Measurements from ENCODE around the gene ACSL4.

ACSL4 gene

GRCh38 chrX:109710181-109710580 is 22.9 kb downstream of the ACSL4 start:
- no peaks in the 10 kb centered on the region; the same call in 1 of the 2 replicates for H3K36me3 ChIP-seq (ENCODE audit: control insufficient read depth, insufficient read depth, low read length)
- no peak overlapping the region for H3K4me3 ChIP-seq (replicated peaks; ENCODE audit: low read depth, low read length)
- no peak for TF ChIP-seq CTCF (IDR thresholded peaks at IDR 0.05; ENCODE audit: insufficient read depth, low read length, poor library complexity, severe bottlenecking)
- no peak for DNase-seq (ENCODE audit: extremely low read depth, insufficient read length)
- no peaks in the 10 kb centered on the region for H3K27me3 ChIP-seq (replicated peaks; ENCODE audit: control insufficient read depth, insufficient read depth, low read length)

DNA sequence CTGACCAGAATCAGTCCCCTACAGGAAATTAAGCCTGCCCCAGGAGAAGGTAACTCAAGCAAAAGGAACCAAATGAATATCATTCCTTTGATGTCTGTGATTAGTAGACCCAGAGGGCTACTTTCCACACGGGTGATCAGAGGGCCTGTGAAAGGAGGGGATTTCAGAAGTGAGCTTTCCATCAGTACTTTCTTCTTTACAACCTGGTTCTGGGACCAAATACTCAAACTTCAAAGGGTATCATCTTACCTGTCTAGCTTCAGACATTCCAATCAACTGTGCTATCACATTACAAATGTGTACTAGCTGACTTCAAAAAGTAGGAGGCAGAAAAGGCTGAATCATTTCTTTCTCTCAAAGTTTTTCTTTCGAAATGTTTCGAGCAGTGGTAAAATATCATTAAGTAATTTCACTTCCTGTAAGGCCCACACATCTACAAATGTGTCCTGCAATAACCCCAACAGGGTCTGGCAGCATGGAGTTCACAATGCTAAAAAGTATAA is 23.9 kb downstream of the ACSL4 start:
- DNase-seq (ENCODE audit: extremely low read depth, insufficient read length) = peak; percentile 53
- no peak for TF ChIP-seq CTCF (IDR thresholded peaks at IDR 0.05; ENCODE audit: insufficient read depth, low read length, poor library complexity, severe bottlenecking)
- H3K36me3 ChIP-seq (ENCODE audit: control insufficient read depth, insufficient read depth, low read length) = no peaks in the 10 kb centered on the region; the same call in 1 of the 2 replicates
- H3K4me3 ChIP-seq (replicated peaks; ENCODE audit: low read depth, low read length) = no peak overlapping the region
- H3K27me3 ChIP-seq (replicated peaks; ENCODE audit: control insufficient read depth, insufficient read depth, low read length) = no peaks in the 10 kb centered on the region

GRCh38 chrX:109707720-109708119 is 25.3 kb downstream of the ACSL4 start:
- no peaks in the 10 kb centered on the region for H3K27me3 ChIP-seq (replicated peaks; ENCODE audit: control insufficient read depth, insufficient read depth, low read length)
- no peak for TF ChIP-seq CTCF (IDR thresholded peaks at IDR 0.05; ENCODE audit: insufficient read depth, low read length, poor library complexity, severe bottlenecking)
- no peaks in the 10 kb centered on the region; the same call in 1 of the 2 replicates for H3K36me3 ChIP-seq (ENCODE audit: control insufficient read depth, insufficient read depth, low read length)
- H3K4me3 ChIP-seq (replicated peaks; ENCODE audit: low read depth, low read length) = no peak overlapping the region
- no peak for DNase-seq (ENCODE audit: extremely low read depth, insufficient read length)

DNA sequence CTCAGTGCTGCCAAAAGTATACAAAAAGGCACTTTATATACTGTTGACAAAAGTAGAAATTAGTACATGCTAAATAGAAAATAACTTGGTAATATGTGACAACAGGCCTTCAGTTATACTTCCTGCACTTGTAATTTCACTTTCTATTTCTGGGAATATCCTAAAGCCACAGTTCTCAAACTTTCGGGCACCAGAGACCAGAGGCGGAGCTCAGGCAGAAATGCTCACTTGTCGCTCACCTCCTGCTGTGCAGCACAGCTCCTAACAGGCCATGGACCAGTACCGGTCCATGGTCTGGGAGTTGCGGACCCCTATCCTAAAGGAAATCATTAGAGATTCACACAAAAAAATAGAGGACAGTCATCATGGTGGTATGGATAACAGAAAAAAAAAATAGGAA is 25.7 kb downstream of the ACSL4 start:
- H3K36me3 ChIP-seq (ENCODE audit: control insufficient read depth, insufficient read depth, low read length) = no peaks in the 10 kb centered on the region
- no peaks in the 10 kb centered on the region for H3K27me3 ChIP-seq (replicated peaks; ENCODE audit: control insufficient read depth, insufficient read depth, low read length)
- H3K4me3 ChIP-seq (replicated peaks; ENCODE audit: low read depth, low read length) = no peak overlapping the region; the same call in 1 of the 2 replicates
- no peak for DNase-seq (ENCODE audit: extremely low read depth, insufficient read length)
- TF ChIP-seq CTCF (IDR thresholded peaks at IDR 0.05; ENCODE audit: insufficient read depth, low read length, poor library complexity, severe bottlenecking) = no peak

GRCh38 chrX:109704563-109704962 is 28.5 kb downstream of the ACSL4 start:
- TF ChIP-seq CTCF (IDR thresholded peaks at IDR 0.05; ENCODE audit: insufficient read depth, low read length, poor library complexity, severe bottlenecking) = no peak

DNA sequence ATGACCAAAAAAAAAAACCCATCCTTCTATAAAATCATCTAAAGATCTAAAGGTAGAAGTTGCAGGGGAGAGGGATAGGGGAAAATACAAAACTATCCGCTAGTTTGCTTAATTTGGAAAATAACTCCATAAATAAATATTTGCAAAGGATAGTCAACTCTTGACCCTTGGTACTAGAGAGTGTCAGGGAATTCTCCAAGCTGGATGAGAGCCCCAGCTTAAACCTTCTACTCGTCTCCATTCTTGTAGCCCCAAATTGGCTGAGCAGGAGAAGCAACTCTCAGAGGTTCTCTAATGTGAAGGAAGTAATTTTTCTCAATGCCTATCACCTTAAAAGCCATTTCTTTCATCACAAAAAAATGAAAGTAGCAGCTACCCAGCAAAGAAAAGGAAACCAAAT is 35.2 kb downstream of the ACSL4 start:
- no peak for DNase-seq (ENCODE audit: extremely low read depth, insufficient read length)
- no peak for TF ChIP-seq CTCF (IDR thresholded peaks at IDR 0.05; ENCODE audit: insufficient read depth, low read length, poor library complexity, severe bottlenecking)
- H3K36me3 ChIP-seq (ENCODE audit: control insufficient read depth, insufficient read depth, low read length) = no peaks in the 10 kb centered on the region
- H3K27me3 ChIP-seq (replicated peaks; ENCODE audit: control insufficient read depth, insufficient read depth, low read length) = no peaks in the 10 kb centered on the region
- H3K4me3 ChIP-seq (replicated peaks; ENCODE audit: low read depth, low read length) = no peak overlapping the region

More at GRCh38 chrX:109704563-109704962, 28.5 kb downstream of the ACSL4 start:
- Histone ChIP-seq H3K27me3 (replicated peaks; ENCODE audit: control insufficient read depth, insufficient read depth, low read length) (no peaks in the 10 kb centered on the region), H3K4me3 (replicated peaks; ENCODE audit: low read depth, low read length) (no peak overlapping the region), H3K36me3 (ENCODE audit: control insufficient read depth, insufficient read depth, low read length) (no peaks in the 10 kb centered on the region)
- DNase-seq (ENCODE audit: extremely low read depth, insufficient read length) = peak; percentile 28

All from GM06990 (cell line).